Measurements from ENCODE around the gene SNAP25.

Gene SNAP25

GRCh38 chr20:10218536-10219451 lies at the start of gene SNAP25:
Gene SNAP25, plus strand, starts transcription at chr20:10218830. Its CDS starts 56,662 bp downstream, at chr20:10275492.
- peak; percentile 99 for DNase-seq

GRCh38 chr20:10169752-10170151 lies 48.9 kb upstream of the SNAP25 start:
- DNase-seq = no peak

DNA sequence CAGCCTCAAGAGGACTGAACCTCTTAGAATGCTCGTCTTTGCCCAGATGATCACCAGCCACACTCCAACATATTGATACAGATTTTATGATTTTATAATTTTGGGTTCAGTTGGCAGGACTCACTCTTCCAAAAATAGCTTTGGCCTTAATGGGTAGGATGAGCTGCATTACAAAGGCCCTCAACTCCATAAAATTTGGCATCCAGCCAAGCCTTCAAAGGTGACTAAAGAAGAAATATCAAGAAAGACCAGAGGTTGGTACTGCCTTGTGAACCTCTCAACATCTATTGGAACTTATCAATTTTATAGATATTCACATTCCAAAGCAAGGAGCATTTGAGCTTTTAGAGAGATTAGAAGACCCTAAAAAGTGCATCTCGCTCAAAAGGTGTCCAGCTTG lies 48.4 kb upstream of the SNAP25 start:
- DNase-seq = peak; percentile 38

DNA sequence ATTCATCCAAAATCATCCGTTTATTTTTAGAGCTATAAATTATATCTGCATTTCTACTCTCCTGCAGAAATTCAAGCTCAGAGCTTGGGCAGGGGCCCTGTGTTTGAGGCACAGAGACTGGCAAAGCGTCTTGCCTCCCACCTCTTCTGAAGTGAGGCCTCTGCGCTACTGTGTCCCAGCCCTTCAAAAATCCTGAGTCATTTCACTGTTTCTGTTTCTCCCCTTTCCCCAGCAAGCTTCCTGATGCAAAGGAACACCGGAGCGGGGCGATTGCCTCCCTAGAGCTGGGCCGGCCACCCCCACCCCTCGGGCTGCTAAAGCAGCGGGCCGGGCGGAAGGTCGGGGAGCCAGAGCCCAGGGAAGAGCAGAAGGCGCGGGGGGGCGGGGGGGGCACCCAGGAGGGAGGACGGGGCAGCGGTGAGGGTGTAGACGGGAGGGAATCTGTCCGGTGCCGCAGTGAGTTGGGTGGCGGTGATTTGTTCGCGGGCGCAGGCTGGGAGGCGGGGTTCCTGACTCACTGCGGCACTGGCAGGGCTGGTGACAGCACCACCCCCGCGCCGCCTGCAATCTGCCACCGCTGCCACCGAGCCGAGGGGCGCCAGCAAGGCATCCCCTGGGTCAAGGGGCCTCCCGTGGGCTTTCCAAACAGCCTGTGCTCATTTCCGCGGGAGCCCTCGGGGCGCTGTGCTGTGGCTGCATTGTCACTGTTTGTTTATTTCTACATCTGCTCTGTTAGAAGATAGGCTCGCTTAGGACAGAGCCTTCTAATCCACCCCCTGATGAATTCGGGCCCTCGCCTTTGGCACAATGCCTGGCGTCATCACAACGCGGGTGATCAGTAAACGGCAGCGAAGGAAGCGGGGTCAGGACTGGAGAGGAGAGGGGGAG lies 46.5 kb upstream of the SNAP25 start:
- DNase-seq = peak; percentile 99

DNA sequence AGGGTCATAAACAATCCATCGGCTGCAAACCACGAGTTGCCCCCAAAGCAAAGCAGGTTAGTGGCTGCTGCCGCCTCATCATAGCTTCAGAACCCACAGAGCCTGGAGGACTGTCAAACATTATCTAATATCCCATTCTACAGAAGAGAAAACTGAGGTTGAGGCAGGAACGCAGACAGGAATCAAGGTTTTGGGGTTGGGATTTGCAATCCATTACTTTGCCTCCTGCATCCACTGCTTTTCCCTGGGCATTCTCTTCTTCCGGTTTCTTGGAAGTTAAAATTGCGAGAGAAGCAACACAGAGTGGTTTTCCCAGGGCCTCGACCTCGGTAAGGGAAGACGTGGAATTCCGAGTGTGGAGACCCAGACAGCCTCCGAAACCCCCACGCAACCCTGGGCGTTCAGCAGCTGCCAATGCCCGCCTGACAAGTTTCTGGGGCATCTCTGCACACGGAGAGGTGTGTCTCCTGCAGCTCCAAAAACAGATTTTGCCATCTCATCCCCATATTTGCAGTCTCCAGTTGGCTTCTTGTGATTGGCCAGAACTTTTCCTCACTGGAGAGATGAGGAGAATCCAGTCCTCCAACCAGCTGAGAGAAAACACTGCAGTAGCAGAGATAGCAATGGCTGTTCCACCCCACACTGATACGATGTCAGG lies 45.5 kb upstream of the SNAP25 start:
- DNase-seq = peak; percentile 67

DNA sequence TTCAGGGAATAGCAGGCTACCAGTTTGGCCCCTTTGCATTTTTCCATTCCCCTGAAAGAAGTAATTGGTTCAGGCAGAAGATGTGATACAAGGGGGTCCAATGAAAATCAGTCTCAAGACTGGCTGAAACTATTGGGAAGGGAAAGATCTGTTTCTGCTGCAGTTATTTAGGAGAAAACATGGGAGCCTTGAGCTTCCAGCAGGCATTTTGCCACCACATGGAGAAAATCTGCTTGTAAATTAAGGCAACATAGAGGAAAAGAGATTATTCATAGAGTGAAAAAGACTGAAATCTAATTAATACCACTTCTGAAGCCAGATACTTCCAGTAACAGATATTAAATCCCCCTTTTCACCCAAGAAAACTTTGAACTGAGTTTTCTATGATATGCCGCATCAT lies 44.2 kb upstream of the SNAP25 start:
- DNase-seq = no peak

- peak; percentile 89 for DNase-seq
Observed at GRCh38 chr20:10177326-10177725, 41.3 kb upstream of the SNAP25 start.

- no peak for DNase-seq
Observed at GRCh38 chr20:10178091-10178490, 40.5 kb upstream of the SNAP25 start.

DNA sequence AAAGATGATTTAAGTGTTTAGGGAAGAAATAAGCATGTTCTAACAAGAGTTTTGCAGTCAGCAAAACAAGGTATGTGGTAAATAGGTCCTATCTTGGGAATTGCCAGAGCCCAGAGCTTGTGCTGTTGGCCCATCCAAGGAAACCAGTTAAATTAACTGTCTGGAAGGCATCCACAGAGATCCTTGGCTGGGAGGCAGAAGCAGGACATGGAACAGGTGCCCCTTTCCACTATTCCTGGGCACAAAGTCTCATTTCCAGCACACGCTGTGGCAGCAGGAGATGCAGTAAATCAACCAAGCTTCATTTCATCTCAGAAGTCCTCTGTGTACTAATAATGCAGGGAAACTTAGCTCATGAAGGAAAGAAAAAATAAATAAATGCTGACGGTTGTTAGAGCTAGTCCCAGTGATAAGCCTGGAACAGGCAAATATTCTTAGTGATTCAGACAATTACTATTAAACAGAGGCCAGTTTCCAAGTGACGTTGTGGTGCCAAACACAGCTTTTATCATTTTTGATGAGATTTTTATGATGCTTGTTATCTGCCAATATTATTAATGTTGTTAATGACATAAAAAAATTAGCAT lies 39.8 kb upstream of the SNAP25 start:
- no peak for DNase-seq

DNA sequence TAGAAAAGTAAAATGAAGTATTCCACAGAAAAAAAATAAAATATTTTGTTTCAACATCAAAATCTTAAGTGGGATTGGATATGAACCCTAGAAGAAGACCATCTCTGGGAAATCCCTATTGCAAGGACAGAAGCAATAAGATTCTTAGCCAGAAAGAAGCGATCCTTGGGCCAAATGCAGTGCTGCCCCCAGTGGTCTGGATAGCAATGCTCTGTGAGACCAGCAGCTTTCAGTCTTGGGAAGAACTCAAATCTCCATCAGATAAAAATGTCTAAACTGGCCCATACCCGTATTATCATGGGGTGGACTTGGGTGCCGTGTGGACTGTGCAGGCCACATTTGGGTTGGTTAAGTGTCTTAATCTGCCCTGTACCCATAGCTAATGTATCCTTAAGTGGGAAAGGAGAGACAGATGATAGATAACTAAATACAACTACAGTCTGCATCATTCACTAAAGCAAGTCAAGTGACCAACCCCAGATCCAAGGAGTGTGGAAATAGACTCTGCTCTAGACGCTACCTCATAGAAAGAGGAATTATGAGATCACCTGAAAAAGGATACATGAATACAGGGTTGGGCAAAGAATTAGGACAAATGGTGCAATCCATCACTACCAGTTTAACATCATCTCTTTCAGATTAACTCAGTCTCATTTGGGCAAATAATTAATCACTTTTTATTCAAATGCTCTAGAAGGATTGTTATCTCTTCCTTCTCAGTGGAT lies 38.9 kb upstream of the SNAP25 start:
- peak; percentile 66 for DNase-seq

GRCh38 chr20:10180651-10181235 lies 37.9 kb upstream of the SNAP25 start:
- DNase-seq = no peak

DNA sequence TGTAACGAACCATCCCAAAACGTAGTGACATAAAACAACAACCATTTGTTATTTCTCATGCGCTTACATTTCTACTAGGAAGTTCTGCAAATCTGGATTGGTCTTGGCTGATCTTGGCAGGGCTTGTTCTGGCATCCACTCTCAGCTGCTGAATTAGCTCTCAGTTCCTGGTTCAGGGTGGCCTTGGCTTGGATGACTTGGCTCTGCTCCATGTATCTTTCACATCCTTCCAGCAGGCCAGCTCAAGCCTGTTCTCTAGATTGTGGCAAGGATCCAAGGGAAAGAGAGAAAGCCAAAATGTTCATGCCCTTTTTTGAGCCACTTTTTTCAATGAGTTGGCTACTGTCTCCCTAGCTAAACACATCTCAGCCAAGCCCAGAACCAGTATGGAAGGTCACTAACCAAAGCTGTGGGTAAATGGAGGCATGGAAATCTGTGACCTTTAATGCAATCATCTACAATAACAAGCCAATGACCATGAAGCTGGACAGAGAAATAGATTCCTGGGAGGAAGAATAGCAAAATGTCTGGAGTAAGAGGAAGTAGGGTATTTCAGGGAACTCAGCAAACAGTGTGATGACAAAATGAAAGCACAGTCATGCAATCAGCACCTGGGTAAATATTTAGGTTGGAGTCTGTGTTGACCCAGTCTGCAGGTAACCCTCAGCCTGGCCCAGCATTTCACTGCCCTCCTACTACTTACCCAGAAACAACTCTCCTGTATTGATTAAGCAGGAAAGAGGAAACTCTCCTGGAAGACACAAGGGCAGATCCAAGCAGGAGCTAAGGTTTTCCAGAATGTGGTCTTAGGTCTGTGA lies 32.7 kb upstream of the SNAP25 start:
- peak; percentile 95 for DNase-seq

DNA sequence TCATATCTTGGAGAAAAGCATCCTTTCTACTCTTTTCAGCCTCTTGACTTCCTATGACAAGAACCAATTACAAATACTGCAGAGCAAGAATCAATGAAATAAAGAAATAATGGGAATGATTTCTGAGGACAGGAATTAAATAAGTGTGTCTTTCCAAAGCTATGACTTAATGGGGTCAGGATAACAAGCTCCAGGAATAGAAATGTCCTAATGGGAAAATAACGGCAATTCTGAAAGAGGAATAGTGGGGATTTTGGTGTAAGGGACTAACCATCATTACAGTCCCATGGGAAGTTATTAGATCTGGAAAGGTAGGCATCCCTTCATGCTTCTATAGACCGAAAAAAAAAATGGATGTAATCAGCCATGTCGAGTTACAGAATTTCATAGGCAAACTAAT lies 28.2 kb upstream of the SNAP25 start:
- DNase-seq = no peak

- no peak for DNase-seq
Observed at GRCh38 chr20:10192171-10192570, 26.5 kb upstream of the SNAP25 start.

GRCh38 chr20:10194166-10194565 lies 24.5 kb upstream of the SNAP25 start:
- no peak for DNase-seq

DNA sequence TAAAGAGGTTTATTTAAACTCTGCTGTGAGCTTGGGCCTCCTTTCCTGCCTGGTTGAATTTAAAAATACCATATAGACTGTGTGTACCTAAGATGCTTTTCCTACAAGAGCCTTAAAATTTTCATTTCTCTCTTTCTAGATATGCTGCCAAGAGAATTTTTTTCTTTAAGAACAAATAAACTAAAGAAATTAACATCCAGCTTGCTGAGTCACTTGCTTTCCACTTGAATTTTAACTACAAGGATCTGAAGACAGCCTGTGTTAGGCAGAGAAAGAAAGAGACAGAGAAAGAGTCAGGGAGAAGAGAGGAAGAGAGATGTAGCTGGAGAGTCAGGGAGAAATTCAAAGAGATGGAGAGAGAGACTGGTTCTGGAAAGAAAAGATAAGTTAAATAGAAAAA lies 18.3 kb upstream of the SNAP25 start:
- no peak for DNase-seq

DNA sequence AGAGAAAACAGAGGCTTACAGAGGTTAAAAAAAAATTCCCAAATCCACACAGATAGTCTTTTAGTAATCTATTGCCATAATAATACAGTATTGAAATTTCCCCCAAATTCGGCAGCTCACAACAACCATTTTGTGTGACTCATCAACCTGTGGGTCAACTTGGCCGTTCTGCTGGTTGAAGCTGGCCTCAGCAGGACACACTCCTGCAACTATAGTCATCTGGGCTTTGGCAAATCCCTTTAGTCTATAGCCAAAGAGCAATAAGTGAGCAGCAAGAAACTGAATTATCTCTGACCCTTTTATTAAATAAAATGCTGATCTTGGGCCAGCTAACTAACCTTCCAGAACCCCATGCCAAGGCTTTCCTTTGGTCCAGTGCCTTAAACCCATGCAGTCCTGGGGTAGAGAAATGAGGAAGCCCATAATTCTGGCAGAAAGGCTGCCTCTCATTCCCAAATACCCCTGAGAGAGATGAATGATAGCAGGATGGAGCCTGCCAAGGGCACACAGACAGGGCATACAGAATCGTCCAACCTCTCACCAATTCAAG lies 17.2 kb upstream of the SNAP25 start:
- no peak for DNase-seq

DNA sequence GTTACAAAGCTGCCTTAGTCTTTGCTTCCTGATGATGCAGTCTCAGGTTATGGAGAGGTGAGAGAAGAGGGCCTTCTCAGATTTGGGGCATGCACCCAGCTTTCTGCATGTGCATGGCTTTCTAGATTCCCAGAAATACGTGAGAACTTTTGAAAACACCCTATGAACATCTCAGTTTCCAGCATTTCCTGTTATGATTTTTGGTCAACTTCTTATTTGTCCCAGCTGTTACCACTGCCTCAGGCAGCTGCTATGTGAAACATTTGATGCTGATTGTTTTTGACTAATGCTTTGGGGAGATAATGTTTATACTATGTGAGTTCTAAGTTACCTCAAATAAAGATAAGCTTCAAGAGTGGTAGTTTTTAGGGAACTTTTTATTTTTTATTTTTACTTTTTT lies 9.5 kb upstream of the SNAP25 start:
- DNase-seq = no peak

- peak; percentile 61 for DNase-seq
Observed at GRCh38 chr20:10213526-10213925, 5.1 kb upstream of the SNAP25 start.

GRCh38 chr20:10216146-10216791 lies 2.4 kb upstream of the SNAP25 start:
- peak; percentile 57 for DNase-seq
